ENCODE measurements around the gene GALT.
A peak's percentile ranks its signal among the peaks of the same experiment; 100 is the strongest.

Gene GALT
- 2.4 to 12.7 reads per million in 2 experiments for total RNA-seq

- peak; percentile 95 for DNase-seq (ENCODE audit: low read depth)
Measured at GRCh38 chr9:34646211-34647083, at the start of gene GALT. GALT (plus strand) TSS chr9:34646675; CDS start chr9:34646705, 30 bp downstream.

GRCh38 chr9:34599546-34599945 lies 46.9 kb upstream of the GALT start:
- DNase-seq (ENCODE audit: low read depth): no peak

GRCh38 chr9:34600908-34601307 lies 45.6 kb upstream of the GALT start:
- DNase-seq (ENCODE audit: low read depth): no peak

GRCh38 chr9:34601937-34602573 lies 44.4 kb upstream of the GALT start:
- DNase-seq (ENCODE audit: low read depth): no peak

- DNase-seq (ENCODE audit: low read depth): peak; percentile 69
Measured at GRCh38 chr9:34603610-34604231, 42.8 kb upstream of the GALT start.

GRCh38 chr9:34606190-34606589 lies 40.3 kb upstream of the GALT start:
- no peak for DNase-seq (ENCODE audit: low read depth)

- DNase-seq (ENCODE audit: low read depth): no peak
Measured at GRCh38 chr9:34606905-34607304, 39.6 kb upstream of the GALT start.

GRCh38 chr9:34607331-34607730 lies 39.1 kb upstream of the GALT start:
- DNase-seq (ENCODE audit: low read depth): no peak

GRCh38 chr9:34610434-34611206 lies 35.9 kb upstream of the GALT start:
- no peak for DNase-seq (ENCODE audit: low read depth)

GRCh38 chr9:34611251-34611810 lies 35.1 kb upstream of the GALT start:
- DNase-seq (ENCODE audit: low read depth): no peak

- peak; percentile 77 for DNase-seq (ENCODE audit: low read depth)
Measured at GRCh38 chr9:34611811-34612787, 34.4 kb upstream of the GALT start, which contains the start of gene RPP25L. RPP25L (minus strand) TSS chr9:34612097; CDS start chr9:34611296, 801 bp downstream.

GRCh38 chr9:34612788-34613390 lies 33.6 kb upstream of the GALT start:
- DNase-seq (ENCODE audit: low read depth): peak; percentile 60

- no peak for DNase-seq (ENCODE audit: low read depth)
Measured at GRCh38 chr9:34615132-34615531, 31.3 kb upstream of the GALT start.

GRCh38 chr9:34620061-34620994 lies 26.1 kb upstream of the GALT start, which contains the start of gene DCTN3:
DCTN3 (minus strand) TSS chr9:34620495; CDS start chr9:34620464, 31 bp downstream.
- peak; percentile 86 for DNase-seq (ENCODE audit: low read depth)

GRCh38 chr9:34623374-34624235 lies 22.9 kb upstream of the GALT start:
- DNase-seq (ENCODE audit: low read depth): no peak

GRCh38 chr9:34624475-34625185 lies 21.8 kb upstream of the GALT start:
- no peak for DNase-seq (ENCODE audit: low read depth)

GRCh38 chr9:34625186-34625486 lies 21.3 kb upstream of the GALT start:
- no peak for DNase-seq (ENCODE audit: low read depth)

All from T follicular helper cell (primary cell).